ENCODE measurements around the gene ATXN1L. TPM values are rescaled to one million over a fixed set of nuclear protein-coding genes. Genes with fewer than 3 reads are reported as not detected.

ATXN1L gene
- total and polyA plus RNA-seq, 7 donors, result 5.9 to 28.0 (median 19.6) TPM

DNA sequence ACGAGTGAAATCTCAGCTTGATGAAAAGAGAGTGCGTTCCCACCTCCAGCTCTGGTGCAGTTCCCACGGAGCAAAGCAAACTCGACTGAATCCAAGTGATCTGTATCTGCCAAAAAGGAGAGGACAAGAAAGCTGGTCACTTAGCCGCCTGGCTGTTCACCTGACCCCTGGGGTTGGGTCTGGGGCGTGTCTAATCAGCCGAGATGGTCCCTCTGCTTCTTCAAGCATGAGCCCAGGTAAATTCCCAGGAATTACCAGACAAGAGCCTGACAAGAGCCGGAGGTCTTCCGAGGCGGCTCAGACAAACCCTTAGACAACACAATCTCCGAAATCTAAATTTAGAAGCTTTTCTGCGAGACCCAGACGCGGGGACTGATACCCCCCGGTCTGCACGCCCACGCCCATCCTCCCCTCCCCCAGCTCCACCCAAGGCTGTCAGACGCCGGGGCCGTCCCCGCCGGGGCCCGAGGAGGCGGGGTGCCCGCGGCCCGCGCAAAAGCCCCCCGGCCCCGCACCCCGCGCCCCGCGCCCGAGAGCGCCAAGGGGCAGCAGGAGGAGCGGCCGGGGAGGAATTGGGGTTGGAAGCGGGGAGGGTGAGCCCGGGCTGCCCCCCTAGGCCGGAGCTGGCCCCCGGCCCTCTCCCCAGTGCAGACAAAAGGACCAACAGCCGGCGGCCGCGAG is 37.5 kb downstream of the ATXN1L start:
- peak in 1 of 2 donors; percentile 60 for DNase-seq

DNA sequence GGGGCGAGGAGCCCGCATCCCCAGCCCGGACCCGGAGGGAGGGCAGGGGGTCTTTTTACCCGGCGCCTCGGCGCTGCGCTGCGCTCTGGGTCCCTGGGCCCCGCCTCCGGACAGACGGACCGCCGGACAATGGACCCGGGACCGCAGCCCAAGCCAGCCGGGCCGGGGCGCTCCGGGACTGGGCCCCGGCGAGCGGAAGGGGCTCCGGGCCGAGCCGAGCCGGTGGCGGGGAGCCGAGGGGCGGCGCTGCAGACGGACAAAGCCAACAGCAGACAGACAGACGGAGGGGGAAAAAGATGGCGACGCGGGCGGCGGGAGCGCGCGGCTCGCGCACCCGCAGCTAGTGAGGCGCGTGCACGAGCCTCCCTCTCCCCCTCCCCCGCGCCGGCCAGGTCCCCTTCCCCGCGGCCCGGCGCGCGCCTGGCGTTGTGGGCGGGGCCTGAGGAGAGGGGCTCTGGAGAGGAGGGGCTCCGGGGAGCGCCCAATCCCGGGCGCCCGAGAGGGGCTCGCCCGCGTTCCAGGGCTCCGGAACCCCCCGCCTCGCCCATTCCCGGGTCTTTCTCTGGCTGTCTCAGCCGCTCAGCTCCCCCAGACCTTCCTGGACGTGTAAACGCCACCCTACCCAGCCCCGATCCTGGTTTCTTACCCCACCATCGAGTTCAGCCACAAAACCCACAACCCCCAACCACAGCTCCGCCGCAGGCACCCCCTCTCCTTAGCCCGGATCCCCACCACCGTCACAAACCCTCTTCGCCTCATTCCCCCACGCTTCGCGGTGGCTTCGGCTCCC is 38.3 kb downstream of the ATXN1L start, which contains the start of gene ZNF821:
TSS of gene ZNF821 (minus strand) at position 334 of the 790 bp plus-strand sequence. CDS start 4,236 bp downstream, outside the sequence.
- peak; percentile 91 to 92 (median 91) for ATAC-seq
- WGBS, 3 donors, result 0 to 1% (median 0%) methylated on average over 37 to 85 of the region's 85 CpGs
- intact Hi-C loops (cut with DNase I), result loop anchor here (5.0 to 10.0 kb wide), 4 partner anchors 37 to 81 kb away; partner anchors contain the start of genes AP1G1 (in 1 of the 2) and ATXN1L (in 1 of the 2)
- Histone ChIP-seq H3K9me3 (no peaks in the 10 kb centered on the region), H3K4me1 (no peaks in the 10 kb centered on the region), H3K27ac (peak within 1 kb of the TSS; percentile 88), H3K27me3 (ENCODE audit: insufficient read depth in 3 of 3, low read length in 2 of 3) (no peaks in the 10 kb centered on the region), H3K4me3 (peak within 1 kb of the TSS; percentile 93), H3K36me3 (ENCODE audit: insufficient read depth in 1 of 2, low read depth in 1 of 2) (peaks cover 0 to 26% of the 10 kb centered on the region in 2 donors)
- peak; percentile 84 to 86 for DNase-seq
- TF ChIP-seq, protein P1, sequence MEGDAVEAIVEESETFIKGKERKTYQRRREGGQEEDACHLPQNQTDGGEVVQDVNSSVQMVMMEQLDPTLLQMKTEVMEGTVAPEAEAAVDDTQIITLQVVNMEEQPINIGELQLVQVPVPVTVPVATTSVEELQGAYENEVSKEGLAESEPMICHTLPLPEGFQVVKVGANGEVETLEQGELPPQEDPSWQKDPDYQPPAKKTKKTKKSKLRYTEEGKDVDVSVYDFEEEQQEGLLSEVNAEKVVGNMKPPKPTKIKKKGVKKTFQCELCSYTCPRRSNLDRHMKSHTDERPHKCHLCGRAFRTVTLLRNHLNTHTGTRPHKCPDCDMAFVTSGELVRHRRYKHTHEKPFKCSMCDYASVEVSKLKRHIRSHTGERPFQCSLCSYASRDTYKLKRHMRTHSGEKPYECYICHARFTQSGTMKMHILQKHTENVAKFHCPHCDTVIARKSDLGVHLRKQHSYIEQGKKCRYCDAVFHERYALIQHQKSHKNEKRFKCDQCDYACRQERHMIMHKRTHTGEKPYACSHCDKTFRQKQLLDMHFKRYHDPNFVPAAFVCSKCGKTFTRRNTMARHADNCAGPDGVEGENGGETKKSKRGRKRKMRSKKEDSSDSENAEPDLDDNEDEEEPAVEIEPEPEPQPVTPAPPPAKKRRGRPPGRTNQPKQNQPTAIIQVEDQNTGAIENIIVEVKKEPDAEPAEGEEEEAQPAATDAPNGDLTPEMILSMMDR (IDR thresholded peaks at IDR 0.05), result peak; percentile 49

More for the DNA sequence above, 37.5 kb downstream of the ATXN1L start:
- Histone ChIP-seq H3K27me3 (ENCODE audit: insufficient read depth in 3 of 3, low read length in 2 of 3) (no peaks in the 10 kb centered on the region), H3K36me3 (ENCODE audit: insufficient read depth in 1 of 2, low read depth in 1 of 2) (peaks cover 0 to 33% of the 10 kb centered on the region in 2 donors), H3K4me1 (no peaks in the 10 kb centered on the region), H3K4me3 (peak overlapping the region; percentile 93), H3K9me3 (no peaks in the 10 kb centered on the region), H3K27ac (peak overlapping the region; percentile 88)
- 1 to 2% (median 2%) methylated on average over 18 to 46 of the region's 46 CpGs for WGBS, 3 donors
- ATAC-seq, result peak; percentile 25 to 54 (median 44)
- intact Hi-C loops (cut with DNase I), result loop anchor here (5.0 to 10.0 kb wide), 4 partner anchors 36 to 81 kb away; partner anchors contain the start of genes AP1G1 (in 1 of the 2) and ATXN1L (in 1 of the 2)
- TF ChIP-seq, protein P1 (IDR thresholded peaks at IDR 0.05), result no peak

DNA sequence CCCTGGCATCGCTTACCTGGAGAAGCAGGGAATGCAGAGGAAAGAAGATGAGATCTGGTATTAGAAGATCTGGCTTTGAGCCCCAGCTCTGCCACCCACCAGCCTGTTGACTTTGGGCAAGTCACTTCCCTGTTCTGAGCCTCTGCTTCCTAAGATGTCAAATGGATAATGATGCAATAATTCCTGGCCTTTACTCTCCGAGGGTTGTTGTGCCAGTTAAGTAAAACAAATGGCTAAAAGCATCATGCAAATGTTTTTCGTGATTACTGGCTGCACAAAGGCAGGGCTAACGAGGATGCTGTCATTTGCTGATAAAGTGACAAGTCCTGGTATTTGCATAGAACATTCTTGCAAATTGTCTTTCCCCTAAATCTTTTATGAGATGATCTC is 39.5 kb downstream of the ATXN1L start:
- TF ChIP-seq, protein P1 (IDR thresholded peaks at IDR 0.05), result no peak
- DNase-seq (no peak), ATAC-seq (no peak)
- H3K9me3 ChIP-seq, result no peaks in the 10 kb centered on the region
- H3K27me3 ChIP-seq (ENCODE audit: insufficient read depth in 3 of 3, low read length in 2 of 3), result no peaks in the 10 kb centered on the region
- no peak overlapping the region for H3K4me3 ChIP-seq
- no peak overlapping the region for H3K27ac ChIP-seq
- intact Hi-C loops (cut with DNase I), result loop anchor here in 1 of 2 donors (10.0 kb wide), 1 partner anchor 80 kb away; no protein-coding TSS in a partner anchor
- no peaks in the 10 kb centered on the region for H3K4me1 ChIP-seq
- 62 to 66% (median 64%) methylated on average over 4 of the region's 4 CpGs for WGBS, 3 donors
- peaks cover 0 to 14% of the 10 kb centered on the region in 2 donors for H3K36me3 ChIP-seq (ENCODE audit: insufficient read depth in 1 of 2, low read depth in 1 of 2)

DNA sequence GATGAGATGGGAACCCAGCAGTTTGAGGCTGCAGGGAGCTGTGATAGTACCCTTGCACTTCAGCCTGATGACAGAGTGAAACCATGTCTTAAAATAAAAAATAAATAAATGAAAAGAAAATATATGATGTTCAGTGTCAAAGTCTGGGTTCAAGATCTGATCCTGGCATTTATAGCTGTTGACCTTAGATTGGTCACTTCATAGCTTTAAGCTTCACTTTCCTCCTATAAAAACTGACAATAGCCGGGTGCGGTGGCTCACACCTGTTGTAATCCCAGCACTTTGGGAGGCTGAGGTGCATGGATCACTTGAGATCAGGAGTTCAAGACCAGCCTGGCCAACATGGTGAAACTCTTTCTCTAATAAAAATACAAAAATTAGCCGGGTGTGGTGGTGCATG is 43.4 kb downstream of the ATXN1L start:
- no peak for ATAC-seq
- intact Hi-C loops (cut with DNase I), result loop anchor here in 1 of 2 donors (10.0 kb wide), 1 partner anchor 76 kb away; no protein-coding TSS in a partner anchor
- Histone ChIP-seq H3K4me1 (peaks cover 4% of the 10 kb centered on the region), H3K4me3 (no peak overlapping the region), H3K36me3 (ENCODE audit: insufficient read depth in 1 of 2, low read depth in 1 of 2) (no peaks in the 10 kb centered on the region), H3K27me3 (ENCODE audit: insufficient read depth in 3 of 3, low read length in 2 of 3) (no peaks in the 10 kb centered on the region), H3K27ac (no peak overlapping the region), H3K9me3 (no peaks in the 10 kb centered on the region)
- TF ChIP-seq, protein P1 (IDR thresholded peaks at IDR 0.05), result no peak
- WGBS, 3 donors, result 92 to 95% (median 95%) methylated on average over 3 of the region's 3 CpGs
- DNase-seq, result no peak

Data from psoas muscle (tissue), 8 donors.